ENCODE measurements around the gene SERP2. TPM values are rescaled to one million over a fixed set of nuclear protein-coding genes. Genes with fewer than 3 reads are reported as not detected.

Gene SERP2
- total and polyA plus RNA-seq, 9 of the 15 experiments (the other 6 are each of a cell fraction or from before 2014, with no cell fraction given) = 0.13 TPM; not detected in 8

GRCh38 chr13:44386913-44387556, 13.4 kb downstream of the SERP2 start (continued):
- TF ChIP-seq ATF2 (CRISPR knock-in tag; IDR thresholded peaks at IDR 0.05) (no peak), RBM22 (IDR thresholded peaks at IDR 0.05; ENCODE audit: low read depth, low read length, poor library complexity, severe bottlenecking) (no peak), GTF2A2 (tag; IDR thresholded peaks at IDR 0.05) (no peak), EWSR1 (IDR thresholded peaks at IDR 0.05; ENCODE audit: borderline replicate concordance, low read depth, partially characterized antibody) (no peak), ZNF143 (CRISPR knock-in tag; IDR thresholded peaks at IDR 0.05) (no peak), ZNF76 (CRISPR knock-in tag; IDR thresholded peaks at IDR 0.05; ENCODE audit: borderline replicate concordance) (no peak), THAP7 (CRISPR knock-in tag; IDR thresholded peaks at IDR 0.05) (no peak), SETDB1 (IDR thresholded peaks at IDR 0.05; ENCODE audit: low read length) (no peak), MED1 (CRISPR knock-in tag; IDR thresholded peaks at IDR 0.05; ENCODE audit: borderline replicate concordance) (no peak), HDAC8 (tag; IDR thresholded peaks at IDR 0.05) (no peak), ZNF695 (CRISPR knock-in tag; IDR thresholded peaks at IDR 0.05) (no peak), NKRF (IDR thresholded peaks at IDR 0.05; ENCODE audit: borderline replicate concordance) (no peak), ERF (CRISPR knock-in tag; IDR thresholded peaks at IDR 0.05) (no peak), STAT6 (CRISPR knock-in tag; IDR thresholded peaks at IDR 0.05) (no peak), ILF3 (IDR thresholded peaks at IDR 0.05; ENCODE audit: borderline replicate concordance) (no peak), TFE3 (CRISPR knock-in tag; IDR thresholded peaks at IDR 0.05) (no peak), HNRNPK (IDR thresholded peaks at IDR 0.05; ENCODE audit: low read depth, low read length, poor library complexity, severe bottlenecking) (no peak), ZNF512 (tag; IDR thresholded peaks at IDR 0.05) (no peak)

All from K562 (cell line).